GM04503 (cell line): ENCODE measurements around the gene PCID2.
"Not testable (repeated sequence)": the region's sequence is repeated elsewhere in the genome, so short reads cannot be mapped to it uniquely, and the experiment has no call there.

ENCODE experiments used
- DNase-seq: peaks from one replicate; pipeline ENCODE4 v3.0.0-alpha.2; 2012; ENCODE audit warnings: low read depth

The PCID2 gene

GRCh38 chr13:113166266-113166665, 42.2 kb downstream of the PCID2 start:
- DNase-seq, result no peak

GRCh38 chr13:113164492-113164891, 44.0 kb downstream of the PCID2 start:
- DNase-seq, result no peak

GRCh38 chr13:113162783-113163685, 45.4 kb downstream of the PCID2 start:
- DNase-seq, result no peak

GRCh38 chr13:113161975-113162374, 46.5 kb downstream of the PCID2 start:
- DNase-seq, result not testable (repeated sequence)

- DNase-seq, result no peak
These were observed 47.0 kb downstream of the PCID2 start for GRCh38 chr13:113161433-113161832.

DNA sequence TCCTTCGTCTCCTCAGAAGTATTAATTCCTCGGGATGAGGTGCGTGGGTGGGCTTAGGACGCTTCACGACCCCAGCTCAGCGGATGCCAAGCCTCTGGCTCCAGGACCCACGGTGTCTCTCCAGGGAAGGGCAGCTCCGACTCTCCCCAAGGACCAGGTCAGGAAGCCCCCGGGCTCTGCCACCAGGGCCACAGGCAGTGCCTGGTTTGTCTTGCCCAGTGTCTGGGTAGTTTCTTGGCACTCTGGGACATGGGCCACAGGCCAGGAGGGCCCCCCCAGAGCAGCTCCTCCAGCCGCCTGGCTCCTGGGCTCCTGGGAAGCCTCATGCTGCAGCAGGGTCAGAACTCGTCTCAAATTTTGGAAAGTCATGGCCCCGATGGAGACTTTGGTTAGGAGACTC, 47.5 kb downstream of the PCID2 start:
- DNase-seq, result no peak

- no peak for DNase-seq
These were observed 48.8 kb downstream of the PCID2 start for GRCh38 chr13:113159701-113160100.

DNA sequence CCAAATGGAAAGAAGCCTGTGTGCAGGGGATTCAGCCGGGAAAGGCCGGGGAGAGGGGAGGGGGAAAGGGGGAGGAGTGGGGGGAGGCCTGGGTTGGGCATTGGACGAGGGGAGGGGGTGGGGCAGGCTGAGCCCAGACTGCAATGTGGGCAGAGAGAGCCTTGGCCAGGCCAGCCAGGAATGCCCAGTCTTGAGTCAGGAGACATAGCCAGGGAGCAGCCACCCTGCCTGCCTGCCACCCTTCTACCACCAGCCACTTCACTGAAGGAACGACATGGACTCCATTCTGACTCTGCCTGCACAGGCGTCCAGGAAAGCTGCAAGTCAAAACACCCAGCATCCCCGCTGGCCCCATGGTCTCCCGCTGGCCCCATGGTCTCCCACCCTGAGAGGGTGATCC, 49.5 kb downstream of the PCID2 start:
- DNase-seq, result no peak

- no peak for DNase-seq
These were observed 50.3 kb downstream of the PCID2 start, which contains the start of gene PROZ for GRCh38 chr13:113157929-113158747. PROZ (plus strand) TSS chr13:113158648; CDS start chr13:113158661, 13 bp downstream.

GRCh38 chr13:113157206-113157928, 51.1 kb downstream of the PCID2 start:
- DNase-seq, result no peak

- no peak for DNase-seq
These were observed 52.4 kb downstream of the PCID2 start for GRCh38 chr13:113155982-113156655.

GRCh38 chr13:113155201-113155600, 53.3 kb downstream of the PCID2 start:
- no peak for DNase-seq

DNA sequence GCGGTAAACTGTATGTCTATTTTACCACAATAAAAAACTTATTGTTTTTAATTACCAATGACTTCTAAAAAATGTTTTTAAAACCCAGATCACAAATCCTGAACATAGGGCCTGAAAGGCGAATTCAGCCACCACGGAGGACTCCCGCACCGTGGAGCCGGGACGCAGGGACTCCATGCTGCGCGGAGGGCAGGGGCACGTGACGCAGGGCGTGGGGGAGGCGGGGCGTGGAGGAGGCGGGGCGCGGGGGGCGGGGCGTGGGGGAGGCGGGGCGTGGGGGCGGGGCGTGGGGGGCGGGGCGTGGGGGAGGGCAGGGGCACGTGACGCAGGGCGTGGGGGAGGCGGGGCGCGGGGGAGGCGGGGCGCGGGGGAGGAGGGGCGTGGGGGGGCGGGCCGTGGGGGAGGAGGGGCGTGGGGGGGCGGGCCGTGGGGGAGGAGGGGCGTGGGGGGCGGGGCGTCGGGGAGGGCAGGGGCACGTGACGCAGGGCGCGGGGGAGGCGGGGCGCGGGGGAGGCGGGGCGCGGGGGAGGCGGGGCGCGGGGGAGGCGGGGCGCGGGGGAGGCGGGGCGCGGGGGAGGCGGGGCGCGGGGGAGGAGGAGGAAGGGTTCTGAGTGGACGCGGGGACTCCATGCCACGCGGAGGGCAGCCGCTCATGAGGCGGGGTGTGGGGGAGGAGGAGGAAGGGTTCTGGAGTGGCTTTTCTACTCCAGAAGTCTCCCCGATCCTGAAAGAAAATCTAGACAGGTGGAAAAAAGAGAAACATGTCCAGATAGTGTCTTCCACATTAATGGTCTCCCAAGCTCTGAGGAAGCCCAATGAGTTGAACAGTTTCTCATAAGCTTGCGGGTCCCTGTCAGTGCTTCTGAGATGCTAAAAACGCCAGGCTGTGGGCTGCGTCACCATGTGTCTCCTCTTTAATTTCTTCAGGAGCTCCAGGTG, 54.4 kb downstream of the PCID2 start:
- no peak for DNase-seq

DNA sequence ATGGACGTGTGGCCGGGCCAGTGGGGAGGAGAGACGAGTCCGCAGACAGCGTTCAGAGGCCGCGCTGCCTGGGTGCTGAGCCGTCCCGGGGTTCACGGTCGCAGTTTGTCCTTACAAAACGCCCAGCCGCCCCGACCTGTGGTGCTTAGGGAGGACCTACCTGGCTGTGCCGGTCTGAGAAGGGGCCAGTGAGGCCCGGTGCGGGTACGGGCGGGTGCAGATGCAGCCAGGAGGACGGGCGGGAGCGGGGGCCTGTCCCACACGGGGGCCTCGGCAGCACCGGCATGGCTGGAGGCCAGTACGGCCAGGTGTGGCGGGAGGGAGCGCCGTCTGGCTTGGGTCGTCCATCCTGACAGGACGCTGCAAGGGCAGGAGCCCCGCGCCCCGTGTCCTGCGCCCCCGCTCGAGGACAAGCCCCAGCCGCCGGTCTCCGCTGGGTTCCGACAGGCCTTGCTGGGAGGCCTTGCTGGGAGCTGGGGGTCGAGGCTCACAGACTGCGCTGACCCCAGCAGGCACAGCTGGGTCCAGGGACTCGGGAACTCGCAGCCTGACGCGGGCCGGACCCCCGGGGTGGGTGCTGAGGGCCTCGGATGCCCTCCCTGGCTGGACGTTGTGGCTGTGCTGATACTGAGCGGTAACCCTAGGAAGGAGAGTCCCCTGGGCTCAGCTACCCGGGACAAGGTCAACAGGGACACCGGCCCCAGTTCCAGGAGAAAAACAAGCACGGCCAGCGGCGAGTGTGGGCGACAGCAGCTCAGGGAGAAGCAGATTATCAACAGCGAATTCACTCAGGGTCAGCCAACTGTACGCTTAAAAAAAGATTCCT, 55.3 kb downstream of the PCID2 start:
- no peak for DNase-seq

DNA sequence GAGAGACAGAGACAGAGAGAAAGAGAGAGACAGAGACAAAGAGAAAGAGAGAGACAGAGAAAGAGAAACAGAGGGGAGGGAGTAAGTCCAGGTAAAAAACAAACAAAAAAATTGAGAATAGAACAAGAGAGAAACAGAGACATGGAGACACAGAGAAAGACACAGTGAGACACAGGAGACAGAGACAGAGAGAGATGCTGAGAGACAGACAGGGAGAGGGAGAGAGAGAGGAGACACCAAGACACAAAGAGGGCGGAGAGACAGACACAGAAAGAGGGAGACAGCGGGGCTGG, 55.8 kb downstream of the PCID2 start:
- no peak for DNase-seq

DNA sequence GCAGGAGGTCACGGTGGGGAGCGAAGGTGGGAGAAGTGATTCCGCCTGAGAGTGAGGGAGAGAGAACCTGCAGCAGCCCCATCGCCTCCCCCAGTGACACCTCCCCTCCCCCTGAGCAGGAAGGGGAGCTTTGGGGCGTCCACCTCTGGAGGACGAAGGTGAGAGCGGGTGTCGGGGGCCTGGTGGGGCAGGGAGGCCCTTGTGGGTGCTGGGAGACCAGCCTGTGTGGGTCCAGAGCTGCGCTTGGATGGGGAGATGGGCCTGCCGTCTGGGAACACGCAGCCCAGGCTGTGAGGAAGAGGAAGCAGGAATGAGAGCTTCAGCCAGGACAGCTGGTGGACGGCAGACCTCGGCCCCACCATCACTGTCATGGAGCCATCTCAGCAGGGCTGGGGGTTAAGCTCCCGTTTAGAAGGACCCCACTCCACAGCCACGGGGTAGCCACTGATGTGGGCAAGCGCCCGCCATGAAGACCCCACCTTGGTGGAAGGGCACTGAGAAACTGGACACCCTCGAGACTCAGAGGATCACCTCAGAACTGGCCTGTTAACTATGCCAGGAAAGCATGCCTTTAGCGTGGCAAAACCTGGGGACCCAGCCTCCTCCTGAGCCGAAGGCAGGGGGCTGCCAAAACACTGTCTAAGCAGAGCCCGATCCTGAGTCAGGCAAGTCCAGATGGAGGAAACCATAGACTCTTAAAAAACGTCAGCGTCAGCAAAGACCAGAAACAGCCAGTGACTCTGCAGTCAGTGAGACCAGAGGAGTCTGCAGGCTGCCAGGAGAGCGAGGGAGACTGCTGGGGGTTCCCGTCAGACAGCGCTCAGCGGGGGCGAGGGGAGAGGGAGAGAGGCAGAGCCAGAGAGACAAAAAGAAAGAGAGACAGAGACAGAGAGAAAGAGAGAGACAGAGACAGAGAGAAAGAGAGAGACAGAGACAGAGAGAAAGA, 56.5 kb downstream of the PCID2 start:
- DNase-seq, result peak; percentile 22

DNA sequence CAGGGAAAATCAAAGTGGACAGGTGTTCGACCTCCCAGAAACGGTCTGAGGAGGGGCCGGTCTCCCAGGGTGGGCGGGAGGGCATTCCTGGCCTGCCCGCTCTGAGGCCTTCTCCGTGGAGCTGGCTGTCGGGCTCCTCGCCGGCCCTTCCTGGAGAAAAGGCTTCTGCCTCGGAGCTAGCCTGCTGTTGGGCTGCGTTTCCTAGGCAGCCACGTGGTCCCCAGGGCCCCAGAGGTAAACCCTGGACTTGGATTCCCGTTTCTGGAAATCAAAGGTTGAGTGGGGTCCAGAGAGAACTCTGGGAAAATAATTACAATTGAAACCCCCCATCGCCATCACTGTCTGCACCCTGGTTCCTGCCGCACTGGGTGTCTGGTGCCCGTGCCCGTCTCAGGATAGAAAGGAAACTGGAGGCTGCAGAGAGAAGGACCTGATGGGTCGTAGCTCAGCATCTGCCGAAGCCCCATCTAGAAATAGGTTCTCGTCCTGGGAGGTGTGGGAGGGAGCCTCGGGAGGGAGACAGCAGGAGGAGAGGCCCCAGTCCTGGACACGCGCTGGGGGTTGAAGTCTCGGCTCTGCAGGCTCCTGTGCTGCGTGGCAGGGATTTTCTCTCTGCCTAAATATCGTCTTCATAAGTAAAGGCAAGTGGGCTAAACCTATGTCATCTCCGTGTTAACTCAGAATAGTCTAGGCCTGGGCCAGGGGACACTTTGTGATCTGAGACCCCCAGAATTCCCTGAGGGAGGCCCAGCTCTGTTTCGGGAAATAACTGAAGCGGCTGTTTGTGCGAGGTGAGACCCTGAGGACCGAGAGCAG, 57.7 kb downstream of the PCID2 start:
- DNase-seq, result no peak
